Right hindlimb (tissue), 1 donor: ENCODE measurements around the gene DMWD.
"Not testable (repeated sequence)": the region's sequence is repeated elsewhere in the genome, so short reads cannot be mapped to it uniquely, and the experiment has no call there.

Experiments used
- DNase-seq: peaks from one replicate; pipeline ENCODE4 v3.0.0-alpha.2; 2018

Gene DMWD

DNA sequence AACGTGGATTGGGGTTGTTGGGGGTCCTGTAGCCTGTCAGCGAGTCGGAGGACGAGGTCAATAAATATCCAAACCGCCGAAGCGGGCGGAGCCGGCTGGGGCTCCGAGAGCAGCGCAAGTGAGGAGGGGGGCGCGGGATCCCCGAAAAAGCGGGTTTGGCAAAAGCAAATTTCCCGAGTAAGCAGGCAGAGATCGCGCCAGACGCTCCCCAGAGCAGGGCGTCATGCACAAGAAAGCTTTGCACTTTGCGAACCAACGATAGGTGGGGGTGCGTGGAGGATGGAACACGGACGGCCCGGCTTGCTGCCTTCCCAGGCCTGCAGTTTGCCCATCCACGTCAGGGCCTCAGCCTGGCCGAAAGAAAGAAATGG, 22.8 kb downstream of the DMWD start:
- DNase-seq = no peak

DNA sequence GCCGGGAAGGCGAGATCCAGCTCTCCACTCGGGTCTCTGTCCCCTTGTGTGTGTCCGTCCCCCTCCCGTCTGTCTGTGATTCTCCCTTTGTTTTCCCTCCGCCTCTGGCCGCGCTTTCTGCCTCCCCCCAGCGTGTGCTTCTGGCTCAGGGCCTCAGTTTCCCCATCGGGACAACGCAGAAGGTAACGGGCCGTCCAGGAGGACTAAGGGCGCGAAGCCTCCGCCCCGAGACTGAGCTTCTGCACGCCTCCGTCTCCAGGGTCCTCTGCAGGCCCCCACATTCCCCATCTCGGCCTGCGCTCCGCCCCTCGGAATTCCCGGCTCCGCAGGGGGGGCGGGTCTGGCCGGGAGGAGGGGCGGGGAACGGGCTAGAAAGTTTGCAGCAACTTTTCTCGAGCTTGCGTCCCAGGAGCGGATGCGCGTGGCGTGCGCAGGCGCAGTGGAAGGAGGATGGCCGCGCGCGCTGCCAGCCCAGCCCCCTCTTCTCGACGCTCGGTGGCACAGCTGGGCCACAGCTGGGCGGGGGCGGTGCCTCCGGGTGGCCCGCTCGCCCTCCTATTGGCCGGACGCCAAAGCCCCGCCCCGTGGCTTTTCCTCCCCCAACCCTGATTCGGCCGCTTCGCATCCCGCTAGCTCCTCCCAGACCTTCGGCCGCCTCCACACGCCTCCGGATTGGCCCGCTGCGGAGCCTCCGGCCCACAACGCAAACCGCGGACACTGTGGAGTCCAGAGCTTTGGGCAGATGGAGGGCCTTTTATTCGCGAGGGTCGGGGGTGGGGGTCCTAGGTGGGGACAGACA, 23.5 kb downstream of the DMWD start, which contains the start of gene SIX5:
Gene SIX5 (minus strand): TSS at position 269 of the 799 bp plus-strand sequence. CDS start 408 bp downstream, outside the sequence.
- peak; percentile 99 for DNase-seq

DNA sequence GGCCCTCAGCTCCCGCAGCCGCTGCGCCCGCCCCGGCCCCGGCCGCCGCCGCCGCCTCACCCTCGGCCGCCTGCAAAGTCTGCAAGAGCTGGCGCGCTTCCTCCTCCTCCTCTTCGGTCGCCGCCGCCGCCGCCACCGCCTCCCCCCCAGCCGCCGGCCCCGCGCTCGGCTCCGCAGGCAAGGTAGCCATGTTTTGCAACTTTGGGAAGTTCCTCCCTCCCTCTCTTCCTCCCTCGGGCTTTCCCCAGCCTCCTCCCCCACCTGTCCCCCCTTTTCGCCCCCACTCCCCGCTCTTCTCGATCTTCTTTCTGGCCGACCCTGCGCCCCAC, 24.0 kb downstream of the DMWD start:
- peak; percentile 82 for DNase-seq

DNA sequence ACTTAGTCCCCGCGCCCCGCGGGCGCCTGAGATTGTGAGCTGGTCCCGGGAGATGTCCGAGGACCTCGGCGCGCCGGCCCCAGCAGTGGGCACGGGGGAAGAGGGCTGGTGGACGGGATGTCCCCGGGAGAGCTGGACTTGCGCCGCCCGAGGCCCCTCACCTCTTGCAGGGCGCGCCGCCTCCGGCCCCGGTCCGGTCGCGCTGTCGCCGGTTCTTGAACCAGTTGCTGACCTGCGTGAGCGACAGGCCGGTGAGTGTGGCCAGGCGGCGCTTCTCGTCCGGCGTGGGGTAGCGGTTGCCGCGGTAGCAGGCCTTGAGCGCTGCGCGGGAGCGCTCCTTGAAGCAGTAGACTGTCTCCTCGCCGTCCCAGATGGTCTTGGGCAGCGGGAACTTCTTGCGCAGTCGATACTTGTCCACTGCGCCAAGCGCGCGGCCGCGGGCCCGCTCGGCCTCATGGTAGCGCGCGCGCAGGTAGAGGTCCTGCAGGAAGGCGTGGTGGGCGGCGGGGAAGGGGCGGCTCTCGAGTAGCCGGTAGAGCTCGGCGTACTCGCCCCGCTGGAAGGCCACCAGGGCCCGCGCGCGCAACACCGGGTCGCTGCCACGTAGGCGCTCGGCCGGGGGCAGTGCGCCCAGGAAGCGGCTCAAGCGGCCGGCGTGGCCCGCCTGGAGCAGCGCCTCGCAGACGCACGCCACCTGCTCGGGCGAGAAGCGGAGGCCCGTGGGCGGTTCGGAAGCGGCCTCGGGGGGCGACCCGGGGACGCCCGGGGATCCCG, 24.6 kb downstream of the DMWD start:
- DNase-seq = peak; percentile 84

DNA sequence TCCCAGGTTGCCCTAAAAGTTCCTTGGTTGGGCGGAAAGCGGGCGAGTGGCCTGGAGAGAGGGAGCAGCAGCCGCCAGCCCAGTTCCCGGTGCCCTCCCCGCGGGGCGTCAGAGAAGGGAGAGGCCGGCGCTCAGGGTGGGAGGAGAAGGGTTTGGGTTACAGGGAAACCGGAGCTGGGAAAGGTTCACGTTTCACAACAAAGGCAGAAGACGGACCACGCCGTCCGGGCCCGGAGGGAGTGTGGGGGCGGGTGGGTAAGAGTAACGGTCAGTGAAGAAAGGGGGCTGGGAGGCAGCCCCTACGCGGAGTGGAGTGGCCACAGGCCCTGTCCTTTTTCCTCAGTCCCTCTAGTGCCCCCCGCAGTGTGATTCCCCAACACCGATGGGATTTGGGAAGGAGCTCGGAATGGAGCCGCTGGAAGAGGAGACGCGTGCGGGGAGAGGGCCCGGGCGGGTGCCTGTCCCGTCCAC, 25.2 kb downstream of the DMWD start:
- DNase-seq = peak; percentile 91

DNA sequence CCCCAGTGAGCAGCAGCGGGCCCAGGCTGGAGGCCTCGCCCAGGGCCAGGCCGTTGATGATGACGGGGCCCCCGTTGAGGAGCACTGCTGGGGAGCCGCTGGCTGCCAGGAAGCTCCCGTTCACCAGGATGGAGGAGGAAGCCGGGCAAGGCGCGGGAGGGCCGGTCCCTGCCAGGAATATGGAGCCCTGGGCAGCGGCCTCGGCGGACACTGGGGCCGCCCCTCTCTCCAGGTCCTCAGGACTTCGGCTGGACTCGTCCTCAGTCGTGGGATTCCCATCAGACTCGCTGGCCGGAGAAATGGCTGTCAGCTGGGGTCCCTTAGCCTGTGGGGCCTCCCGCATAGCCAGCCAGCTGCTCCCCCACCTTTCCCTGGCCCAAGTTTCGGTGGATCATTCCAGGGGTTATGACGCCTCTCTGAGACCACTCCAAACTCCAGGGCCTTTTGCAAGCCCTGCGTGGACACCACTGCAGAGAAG, 25.7 kb downstream of the DMWD start:
- peak; percentile 75 for DNase-seq

DNA sequence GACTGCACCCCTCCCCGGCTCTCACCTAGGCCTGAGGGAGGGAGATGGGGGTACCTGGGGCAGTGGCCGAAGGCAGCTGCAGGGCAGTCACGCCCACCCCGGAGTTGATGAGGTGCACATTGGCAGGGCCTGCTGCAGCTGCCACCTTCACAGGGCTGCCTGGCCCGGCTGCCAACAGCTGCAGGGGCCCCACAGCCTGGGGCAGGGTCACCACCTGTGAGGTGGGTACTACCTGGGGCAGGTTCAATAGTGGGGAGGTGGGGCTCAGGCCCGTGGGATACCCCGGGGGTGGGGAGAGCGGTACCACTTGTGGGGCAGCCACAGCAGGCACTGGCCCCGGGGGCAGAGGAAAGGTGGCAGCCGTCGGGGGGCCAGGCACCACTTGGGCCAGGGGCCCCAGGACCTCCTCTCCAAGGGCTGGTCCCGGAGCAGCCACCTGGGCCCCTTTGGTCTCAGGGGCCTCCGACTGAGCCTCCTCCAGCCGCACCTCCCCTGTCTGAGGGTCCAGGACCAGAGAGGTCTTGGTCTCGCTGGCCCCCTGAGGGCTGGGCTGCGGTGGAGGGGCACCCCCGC, 26.3 kb downstream of the DMWD start:
- DNase-seq = peak; percentile 44

DNA sequence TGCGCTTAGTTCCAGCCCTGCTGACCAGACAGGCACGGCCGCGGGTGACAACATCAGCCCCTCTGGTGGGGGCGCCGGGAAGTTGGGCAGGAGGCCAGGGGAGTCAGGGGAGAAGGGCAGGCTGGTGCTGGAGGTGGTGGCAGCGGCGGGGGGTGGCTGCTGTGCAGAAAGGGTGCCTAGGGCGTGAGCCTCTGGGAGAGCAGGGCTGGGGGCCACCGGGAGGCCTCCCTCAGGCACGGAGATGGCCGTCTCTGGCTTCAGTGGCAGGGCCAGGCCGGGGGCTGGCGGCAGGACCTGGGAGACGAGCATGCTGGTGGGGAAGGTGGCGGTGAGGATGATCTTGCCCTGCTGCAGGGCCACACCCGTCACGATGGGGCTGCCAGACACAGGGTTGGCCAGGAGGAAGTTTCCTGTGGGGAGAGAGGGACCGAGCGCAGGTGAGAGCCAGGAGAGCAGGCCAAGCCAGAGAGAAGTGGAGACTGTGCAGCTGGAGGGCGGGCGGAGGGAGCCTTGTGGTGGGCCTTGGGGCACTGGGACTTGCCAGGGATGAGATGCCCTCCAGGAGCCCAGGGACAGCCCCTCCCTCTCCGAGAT, 26.8 kb downstream of the DMWD start:
- DNase-seq = peak; percentile 46

DNA sequence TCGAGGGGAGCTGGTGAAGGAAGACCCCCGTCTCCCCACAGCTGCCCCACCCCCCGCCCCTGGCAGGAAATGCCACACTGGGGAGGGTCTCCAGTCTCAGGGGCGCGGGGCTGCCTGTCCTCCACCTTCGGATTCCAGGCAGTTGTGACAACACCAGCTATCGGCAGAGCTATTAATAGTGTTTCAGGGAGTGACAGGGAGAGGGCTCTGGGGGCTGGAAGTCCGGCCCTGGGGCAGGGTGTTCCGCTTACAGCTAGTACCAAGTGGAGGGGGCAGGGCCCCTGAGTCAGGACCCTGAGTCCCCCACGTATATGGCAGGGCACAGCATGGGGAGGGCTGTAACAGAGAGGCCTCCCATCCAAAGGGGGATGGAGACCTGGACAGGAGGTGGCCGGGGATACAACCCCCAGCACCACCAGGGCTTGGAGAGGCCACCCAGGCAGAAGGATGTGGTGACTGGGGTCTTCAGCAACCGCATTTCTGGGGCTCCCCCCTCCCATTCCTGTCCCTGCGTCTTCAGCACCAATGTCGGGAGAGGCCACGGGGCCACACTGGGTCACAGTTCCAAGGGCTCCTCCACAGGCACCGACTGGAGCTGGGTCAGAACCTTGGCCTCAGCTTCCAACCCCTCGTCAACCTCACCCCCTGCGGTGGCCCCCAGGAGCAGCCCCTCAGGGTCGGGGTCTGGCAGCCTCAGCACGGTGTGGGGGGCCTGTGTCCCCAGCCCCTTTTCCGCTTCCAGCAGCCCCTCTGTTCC, 27.5 kb downstream of the DMWD start:
- DNase-seq = peak; percentile 52

DNA sequence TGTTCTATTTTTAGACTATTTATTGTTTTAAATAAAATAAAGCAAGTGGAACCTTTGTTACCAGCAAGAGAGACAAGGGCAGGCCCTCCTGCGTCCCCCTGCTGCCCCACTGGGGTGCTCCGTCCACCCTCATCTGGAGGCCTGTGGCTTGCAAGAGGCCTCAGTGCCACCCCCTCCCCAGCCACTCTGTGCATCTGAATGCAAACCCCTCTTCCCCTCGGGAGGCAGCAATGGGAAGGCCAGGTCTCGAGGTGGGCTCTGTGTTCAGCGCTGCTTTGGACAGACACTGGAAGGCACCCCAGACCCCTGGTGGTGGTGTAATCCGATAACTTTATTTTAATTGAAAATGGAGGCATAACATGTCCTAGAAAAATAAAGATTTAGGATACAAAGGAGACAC, 28.2 kb downstream of the DMWD start:
- peak; percentile 32 for DNase-seq

DNA sequence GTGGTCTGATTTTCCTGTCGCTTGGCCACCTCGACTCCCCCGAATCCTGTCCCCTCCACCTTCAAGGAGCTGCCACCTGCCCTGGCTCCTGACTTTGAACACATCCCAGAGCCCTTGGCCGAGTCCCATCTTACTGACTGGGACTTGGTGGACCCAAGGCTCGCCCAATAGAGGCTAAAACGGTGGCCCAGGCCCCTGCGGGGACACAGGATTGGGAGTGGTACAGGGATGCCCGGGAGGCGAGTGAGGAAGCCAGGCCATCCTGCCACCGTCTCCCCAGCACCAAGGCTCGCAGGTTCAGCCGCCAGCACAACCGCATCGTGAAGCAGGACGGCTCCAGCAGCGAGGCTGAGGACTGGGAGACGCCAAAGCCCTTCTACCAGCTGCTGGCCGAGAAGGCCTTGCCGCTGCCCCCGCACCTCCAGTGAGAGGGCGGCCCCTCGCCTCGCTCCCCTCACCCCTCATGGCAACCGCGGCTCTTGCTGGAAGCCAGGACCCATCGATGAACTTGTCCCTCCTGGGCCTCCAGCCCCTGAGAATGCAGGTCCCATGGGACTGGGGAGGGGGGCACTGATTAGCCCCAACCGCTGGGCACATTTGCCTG, 28.9 kb downstream of the DMWD start:
- peak; percentile 33 for DNase-seq

DNA sequence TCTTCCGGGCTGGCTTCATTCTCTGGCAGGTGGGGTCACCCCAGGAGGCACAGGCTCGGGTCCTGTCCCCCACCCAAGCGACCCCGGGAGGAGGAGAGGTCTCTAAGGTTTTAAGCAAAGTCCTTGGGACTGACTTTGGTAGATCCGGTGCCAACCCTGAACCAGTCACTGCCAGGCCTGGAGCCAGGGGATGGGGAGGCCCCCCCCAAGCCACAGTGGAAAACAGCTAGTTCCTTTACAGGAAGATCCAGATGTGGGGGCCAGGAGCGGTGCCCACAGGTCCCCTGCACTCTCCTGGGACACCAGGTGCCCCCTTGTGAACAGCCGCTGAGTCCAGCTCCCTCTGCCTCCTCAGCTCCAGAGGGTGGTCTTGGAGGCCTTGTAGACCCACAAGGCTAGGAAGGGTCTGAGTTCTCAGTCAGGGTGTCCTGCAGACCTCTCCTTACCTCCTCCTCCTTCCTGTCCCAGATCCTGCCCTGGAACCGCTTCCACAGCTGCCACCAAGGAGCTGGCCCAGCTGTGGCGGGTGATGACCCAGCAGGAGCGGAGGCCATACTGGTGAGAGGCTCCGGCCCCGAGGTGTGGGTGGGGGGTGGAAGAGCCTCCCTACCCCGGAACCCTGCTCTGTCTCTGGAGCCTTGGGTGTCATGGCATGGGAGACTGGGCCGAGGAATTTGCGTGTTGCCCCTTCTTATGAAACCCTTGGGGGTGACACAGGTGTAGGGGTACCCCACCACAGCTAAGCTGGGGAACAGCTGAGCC, 29.6 kb downstream of the DMWD start:
- DNase-seq = peak; percentile 22

DNA sequence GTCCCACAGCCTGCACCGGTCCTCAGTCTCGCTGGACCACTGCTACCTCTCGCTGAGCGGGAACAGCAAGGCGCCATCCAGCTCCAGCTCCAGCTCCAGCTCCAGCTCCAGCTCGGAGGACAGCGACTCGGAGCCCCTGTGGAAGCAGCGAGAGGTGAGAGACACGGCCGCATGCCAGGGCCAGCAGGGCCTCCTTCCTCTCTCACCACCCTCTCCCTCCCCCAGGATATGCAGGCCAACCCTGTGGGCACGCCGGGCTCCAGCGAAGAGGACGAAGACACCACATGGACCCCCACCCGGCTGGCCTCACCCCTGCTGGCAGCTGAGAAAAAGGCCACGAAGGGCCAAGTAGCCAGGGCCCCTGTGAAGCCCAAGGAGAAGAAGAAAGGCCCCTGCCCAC, 30.9 kb downstream of the DMWD start:
- no peak for DNase-seq

DNA sequence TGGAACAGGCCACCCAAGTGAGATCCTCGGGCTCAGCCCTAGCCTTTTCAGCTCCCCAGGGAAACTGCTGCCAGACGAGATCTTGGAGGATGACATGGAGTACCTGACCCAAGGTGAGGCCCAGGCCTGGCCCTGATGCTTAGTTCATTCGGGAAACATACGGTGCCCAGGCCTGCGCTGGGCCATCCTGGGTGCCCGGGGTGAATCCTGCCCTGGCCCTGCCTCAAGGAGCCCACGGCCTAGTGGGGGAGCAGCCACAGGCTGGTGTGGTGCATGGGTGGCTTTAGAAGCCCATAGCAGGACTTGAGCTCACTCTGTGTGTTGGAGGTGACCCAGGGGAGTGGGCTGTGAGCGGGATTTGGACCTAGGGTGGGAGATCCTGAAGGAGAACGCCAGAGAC, 33.7 kb downstream of the DMWD start:
- DNase-seq = no peak

DNA sequence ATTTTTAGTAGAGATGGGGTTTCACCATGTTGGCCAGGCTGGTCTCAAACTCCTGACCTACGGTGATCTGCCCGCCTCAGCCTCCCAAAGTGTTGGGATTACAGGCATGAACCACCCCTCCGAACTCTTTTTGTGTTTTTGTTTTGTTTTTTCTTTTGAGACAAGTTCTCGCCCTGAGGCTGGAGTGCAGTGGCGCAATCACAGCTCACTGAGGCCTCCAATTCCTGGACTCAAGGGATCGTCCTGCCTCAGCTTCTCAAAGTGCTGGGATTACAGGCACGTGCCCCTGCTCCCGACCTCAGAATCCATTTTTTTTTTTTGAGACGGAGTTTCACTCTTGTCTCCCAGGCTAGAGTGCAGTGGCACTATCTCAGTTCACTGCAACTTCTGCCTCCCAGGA, 35.0 kb downstream of the DMWD start:
- DNase-seq = no peak

DNA sequence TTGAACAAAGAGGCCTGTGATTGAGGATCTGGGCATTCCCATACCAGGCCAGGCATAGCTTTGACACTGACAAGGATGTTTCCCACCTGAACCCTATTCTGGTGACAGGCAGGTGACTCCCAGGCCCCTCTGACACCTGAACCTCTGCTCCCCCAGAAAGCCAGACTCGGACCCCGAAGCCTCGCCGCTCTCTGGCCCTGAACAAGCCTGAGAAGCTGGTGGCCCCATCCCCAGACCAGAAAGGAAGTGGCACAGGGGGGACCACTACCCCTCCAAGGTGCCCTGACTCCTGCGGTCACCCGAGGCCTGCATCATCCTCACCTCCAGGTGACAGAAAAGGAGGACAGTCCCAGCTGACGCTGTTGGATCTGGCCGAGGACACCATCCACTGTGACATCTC, 38.3 kb downstream of the DMWD start:
- no peak for DNase-seq

DNA sequence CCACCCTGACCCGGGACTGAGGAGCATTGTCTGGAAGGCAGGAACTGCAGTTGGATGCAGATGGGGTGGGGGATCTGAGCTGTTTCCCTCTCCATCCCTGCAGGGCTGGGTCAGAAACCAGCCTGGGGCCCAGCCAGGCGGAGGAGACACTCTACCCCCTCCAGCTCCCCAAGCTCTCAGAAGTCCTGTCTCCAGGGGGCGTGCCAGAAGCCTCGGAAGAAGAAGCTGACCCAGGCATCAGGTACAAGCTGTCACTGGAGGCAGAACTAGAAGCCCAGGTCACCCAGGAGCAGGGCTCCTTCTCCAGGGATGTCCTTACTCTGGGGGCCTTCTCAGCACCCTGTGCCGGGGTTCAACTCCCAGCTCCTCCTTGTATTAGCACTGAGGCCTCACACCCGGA, 39.1 kb downstream of the DMWD start:
- no peak for DNase-seq

DNA sequence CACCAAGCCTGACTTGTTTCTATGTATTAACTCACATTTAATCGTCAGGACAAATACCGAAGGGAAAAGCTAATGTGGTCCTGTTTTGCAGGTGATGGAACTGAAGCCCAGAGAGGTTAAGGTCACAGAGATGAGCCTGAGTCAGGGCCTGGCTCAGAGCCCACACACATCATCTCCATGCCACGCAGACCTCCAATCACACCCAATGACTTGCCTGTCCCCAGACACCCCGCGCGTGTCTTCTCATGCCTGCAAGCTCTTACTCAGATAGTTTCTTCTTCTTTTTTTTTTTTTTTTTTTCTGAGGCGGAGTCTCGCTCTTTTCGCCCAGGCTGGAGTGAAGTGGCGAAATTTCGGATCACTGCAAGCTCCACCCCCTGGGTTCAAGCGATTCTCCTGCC, 40.0 kb downstream of the DMWD start:
- no peak for DNase-seq

DNA sequence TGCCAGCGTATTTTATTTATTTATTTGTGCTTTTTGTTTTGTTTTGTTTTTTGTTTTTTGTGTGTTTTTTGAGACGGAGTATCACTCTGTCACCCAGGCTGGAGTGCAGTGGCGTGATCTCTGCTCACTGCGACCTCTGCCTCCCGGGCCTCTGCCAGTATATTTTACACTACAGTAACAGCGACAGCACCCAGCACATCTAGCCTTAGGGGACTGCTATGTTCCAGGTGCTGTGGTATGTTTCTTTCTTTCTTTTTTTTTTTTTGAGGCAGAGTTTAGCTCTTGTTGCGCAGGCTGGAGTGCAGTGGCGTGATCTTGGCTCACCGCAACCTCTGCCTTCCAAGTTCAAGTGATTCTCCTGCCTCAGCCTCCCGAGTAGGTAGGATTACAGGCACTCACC, 41.2 kb downstream of the DMWD start:
- not testable (repeated sequence) for DNase-seq

DNA sequence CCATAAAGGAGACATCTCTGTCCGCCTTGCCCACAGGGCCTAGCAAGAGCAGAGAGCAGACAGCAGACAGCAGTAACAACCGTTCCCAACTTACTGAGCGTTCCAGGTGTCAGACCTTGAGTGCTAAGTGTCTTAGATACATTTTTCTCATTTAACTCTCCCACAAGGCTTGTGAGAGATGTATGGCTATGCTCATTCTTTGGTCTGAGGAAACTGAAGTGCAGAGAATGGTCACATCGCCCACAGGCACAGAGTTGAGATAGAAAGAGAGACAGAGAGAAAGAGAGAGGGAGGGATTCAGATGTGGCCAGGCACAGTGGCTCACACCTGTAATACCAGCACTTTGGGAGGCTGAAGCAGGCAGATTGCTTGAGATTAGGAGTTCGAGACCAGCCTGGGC, 45.1 kb downstream of the DMWD start:
- no peak for DNase-seq

DNA sequence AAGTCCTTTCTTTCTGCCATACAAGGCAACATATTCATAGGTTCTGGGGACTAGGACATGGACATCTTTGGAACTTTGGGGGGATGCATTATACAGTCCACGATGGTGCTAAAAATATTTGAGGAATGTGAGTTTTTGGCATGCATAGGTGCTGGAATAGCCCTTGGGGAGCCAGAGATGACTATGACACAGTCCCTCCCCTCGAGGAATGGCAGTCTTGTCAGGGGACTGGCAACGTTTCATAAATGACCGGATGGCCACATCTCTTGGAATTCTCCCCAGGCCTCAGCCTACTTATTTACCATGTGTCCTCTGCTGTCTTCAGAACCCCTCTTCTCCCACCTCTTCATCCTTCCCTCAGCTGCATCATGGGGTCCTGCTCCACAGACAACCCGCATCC, 45.8 kb downstream of the DMWD start:
- no peak for DNase-seq
